SU-DHL-6 (cell line): ENCODE measurements around the gene MARCKSL1.

Experiments used
- H2AFZ ChIP-seq: fragments of 200-600 bp; sonication (generic); 2 replicates; pipeline ENCODE4 v1.6.1; 2014; ENCODE audit warnings: low read depth, mild to moderate bottlenecking, moderate library complexity, mixed read lengths, antibody characterized with exemption, low read length; ENCODE audit not compliant: severe bottlenecking
- H3F3A ChIP-seq: fragments of 200-600 bp; shearing (Covaris generic); 2 replicates; pipeline ENCODE4 v1.6.0; 2016; ENCODE audit warnings: antibody characterized with exemption, mild to moderate bottlenecking; ENCODE audit not compliant: insufficient read depth
- H3K27ac ChIP-seq: fragments of 200-600 bp; sonication (generic); 2 replicates; pipeline ENCODE4 v1.5.1; 2016; ENCODE audit warnings: low read depth, mild to moderate bottlenecking, low read length, moderate library complexity, mixed read lengths
- H3K27me3 ChIP-seq: fragments of 200-600 bp; sonication (generic), shearing (Covaris generic); 2 replicates; pipeline ENCODE4 v1.6.0; 2014; ENCODE audit warnings: mild to moderate bottlenecking, low read length
- H3K36me3 ChIP-seq: fragments of 200-600 bp; sonication (generic); 2 replicates; pipeline ENCODE4 v1.6.1; 2014; ENCODE audit warnings: mild to moderate bottlenecking, low read length, mixed read lengths
- H3K4me2 ChIP-seq: fragments of 300-600, 200-600 bp; shearing (Covaris generic), sonication (generic); 2 replicates; pipeline ENCODE4 v1.6.0; 2014; ENCODE audit warnings: low read length, low read depth, mild to moderate bottlenecking; ENCODE audit not compliant: poor library complexity, severe bottlenecking
- H3K4me3 ChIP-seq: fragments of 200-600 bp; sonication (generic); 2 replicates; pipeline ENCODE4 v1.5.1; 2014; ENCODE audit warnings: antibody characterized with exemption, low read length, mild to moderate bottlenecking, mixed read lengths; ENCODE audit not compliant: insufficient read depth, poor library complexity, severe bottlenecking
- H3K79me2 ChIP-seq: fragments of 200-600 bp; sonication (generic); 2 replicates; pipeline ENCODE4 v1.6.1; 2014; ENCODE audit warnings: mild to moderate bottlenecking, low read length, moderate library complexity; ENCODE audit not compliant: insufficient read depth
- H3K9ac ChIP-seq: fragments of 200-600 bp; sonication (generic); 2 replicates; pipeline ENCODE4 v1.7.0; 2014; ENCODE audit warnings: mild to moderate bottlenecking, low read length
- H3K9me2 ChIP-seq: fragments of 200-600 bp; sonication (generic); replicated peaks from 2 replicates; pipeline ENCODE4 v1.6.1; 2014; ENCODE audit warnings: low read length; ENCODE audit not compliant: insufficient read depth
- H3K9me3 ChIP-seq: fragments of 200-600 bp; sonication (generic); 2 replicates; pipeline ENCODE4 v1.6.1; 2014; ENCODE audit warnings: low read length, mixed read lengths; ENCODE audit not compliant: insufficient read depth
- H4K20me1 ChIP-seq: fragments of 200-600 bp; sonication (generic); 2 replicates; pipeline ENCODE4 v1.6.1; 2014; ENCODE audit warnings: low read depth, mild to moderate bottlenecking, antibody characterized with exemption, low read length, moderate library complexity, mixed read lengths
- CTCF ChIP-seq: fragments of 200-600 bp; sonication (generic); IDR thresholded peaks from one replicate; pipeline ENCODE4 v1.5.1; 2017; ENCODE audit warnings: antibody characterized with exemption, mild to moderate bottlenecking, low read length, moderate library complexity; ENCODE audit not compliant: insufficient read depth, poor library complexity, severe bottlenecking
- EZH2phosphoT487 ChIP-seq: fragments of 200-600 bp; sonication (generic), shearing (Covaris generic); conservative IDR thresholded peaks from 2 replicates; pipeline ENCODE4 v1.6.1; 2018; ENCODE audit warnings: mild to moderate bottlenecking, antibody characterized with exemption, low read length, moderate library complexity, mixed read lengths

The MARCKSL1 gene

DNA sequence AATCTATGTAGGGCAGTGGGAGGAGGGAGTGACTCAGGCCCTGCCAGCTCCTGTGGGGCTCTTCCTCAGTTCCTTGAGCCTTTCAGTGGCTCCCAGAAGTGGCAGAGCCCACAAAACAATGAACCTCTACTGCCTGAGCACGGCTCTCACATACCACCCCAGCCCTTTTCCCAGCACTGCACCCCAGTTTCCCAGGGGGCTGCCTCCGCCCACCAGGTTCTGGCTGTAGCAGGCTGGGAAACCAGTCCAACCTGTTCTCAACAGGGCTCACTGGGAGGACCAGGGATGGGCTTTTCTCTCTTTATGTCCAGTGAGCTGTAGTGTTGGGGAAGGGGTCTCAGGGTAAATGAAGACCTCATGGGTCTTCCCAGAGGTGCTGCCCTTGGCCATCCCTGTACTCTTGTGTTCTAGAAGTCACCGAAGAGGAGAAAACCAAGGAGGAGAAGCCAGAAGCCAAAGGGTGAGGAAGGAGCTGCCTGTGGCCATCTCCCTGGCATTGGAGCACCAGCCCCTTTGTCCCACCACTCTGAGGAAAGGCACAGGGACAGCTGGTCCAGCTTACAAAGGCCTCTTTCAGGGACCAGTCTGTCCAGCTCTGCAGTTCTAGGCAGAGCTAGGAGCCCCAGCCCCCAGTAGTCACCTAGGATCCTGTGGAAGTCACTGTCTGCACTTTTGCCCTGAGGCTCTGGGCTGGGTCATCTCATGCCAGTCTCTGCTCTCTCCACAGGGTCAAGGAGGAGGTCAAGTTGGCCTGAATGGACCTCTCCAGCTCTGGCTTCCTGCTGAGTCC, 3.5 kb downstream of the MARCKSL1 start:
- H3K9me2 ChIP-seq: no peaks in the 10 kb centered on the region
- no peaks in the 10 kb centered on the region for H3K9me3 ChIP-seq
- no peak for TF ChIP-seq EZH2phosphoT487
- TF ChIP-seq CTCF: no peak
- no peaks in the 10 kb centered on the region for H4K20me1 ChIP-seq
- H3K4me2 ChIP-seq: peak overlapping the region; percentile 62
- peaks cover 2% of the 10 kb centered on the region for H3K36me3 ChIP-seq
- H3F3A ChIP-seq: peaks cover 43% of the 10 kb centered on the region
- peak overlapping the region; percentile 68 for H3K27ac ChIP-seq
- no peak overlapping the region for H2AFZ ChIP-seq
- H3K79me2 ChIP-seq: peaks cover 10% of the 10 kb centered on the region; the same call in 1 of the 2 replicates
- no peaks in the 10 kb centered on the region for H3K27me3 ChIP-seq
- no peak overlapping the region for H3K4me3 ChIP-seq
- no peak overlapping the region for H3K9ac ChIP-seq

DNA sequence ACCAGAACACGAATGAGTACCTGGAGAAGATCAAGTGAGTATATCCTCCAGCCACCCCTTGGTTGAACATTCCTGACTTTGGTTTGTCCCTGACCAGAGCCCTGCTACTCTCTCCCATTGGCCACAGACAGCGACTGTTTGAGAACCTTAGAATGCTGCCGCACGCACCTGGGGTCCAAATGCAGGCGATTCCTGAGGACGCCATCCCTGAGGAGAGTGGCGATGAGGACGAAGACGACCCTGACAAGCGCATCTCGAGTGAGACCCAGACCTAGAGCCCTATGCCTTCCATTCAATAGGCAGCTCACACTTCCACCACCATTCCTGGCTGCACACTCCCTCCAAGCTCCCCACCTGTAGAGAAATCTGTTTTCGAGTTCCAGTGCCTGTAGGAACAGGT, 4.5 kb downstream of the MARCKSL1 start:
- H3K9ac ChIP-seq: no peak overlapping the region
- H2AFZ ChIP-seq: no peak overlapping the region
- TF ChIP-seq CTCF (no peak), EZH2phosphoT487 (no peak)
- no peaks in the 10 kb centered on the region for H3K9me2 ChIP-seq
- peaks cover 43% of the 10 kb centered on the region for H3F3A ChIP-seq
- H3K79me2 ChIP-seq: peaks cover 10% of the 10 kb centered on the region; the same call in 1 of the 2 replicates
- H3K9me3 ChIP-seq: no peaks in the 10 kb centered on the region
- peak overlapping the region; percentile 68; the same call in 1 of the 2 replicates for H3K27ac ChIP-seq
- H3K36me3 ChIP-seq: peaks cover 2% of the 10 kb centered on the region
- H3K4me3 ChIP-seq: no peak overlapping the region
- H4K20me1 ChIP-seq: no peaks in the 10 kb centered on the region
- no peaks in the 10 kb centered on the region for H3K27me3 ChIP-seq
- H3K4me2 ChIP-seq: no peak overlapping the region

DNA sequence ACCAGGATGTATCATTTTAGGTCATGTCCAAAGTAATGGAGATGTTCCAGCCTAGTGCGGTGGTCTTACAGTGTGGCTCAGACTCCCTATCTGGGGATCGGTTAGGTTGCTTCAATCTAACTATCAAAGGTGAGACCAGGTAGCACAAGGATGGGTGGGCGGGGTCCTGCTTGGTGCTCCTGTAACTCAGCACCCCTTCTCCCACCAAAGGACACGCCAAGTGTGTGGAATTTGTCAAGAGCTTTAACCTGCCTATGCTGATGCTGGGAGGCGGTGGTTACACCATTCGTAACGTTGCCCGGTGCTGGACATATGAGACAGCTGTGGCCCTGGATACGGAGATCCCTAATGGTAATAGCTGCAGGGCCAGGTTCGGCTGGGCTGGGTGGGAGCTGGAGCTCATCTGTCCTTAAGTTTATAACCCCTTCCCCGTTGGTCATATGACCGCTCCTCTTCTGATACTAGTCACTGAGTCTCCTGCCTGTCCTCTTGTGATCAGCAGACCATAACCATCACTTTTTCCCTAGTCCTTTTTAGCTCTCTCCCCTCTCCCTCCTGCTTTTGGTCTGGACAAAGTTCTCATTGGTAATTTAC, 5.4 kb downstream of the MARCKSL1 start:
- H3K4me2 ChIP-seq: no peak overlapping the region

More for the DNA sequence above, 5.4 kb downstream of the MARCKSL1 start:
- H3K79me2 ChIP-seq: peaks cover 10% of the 10 kb centered on the region; the same call in 1 of the 2 replicates
- H2AFZ ChIP-seq: no peak overlapping the region
- no peak for TF ChIP-seq CTCF
- no peak for TF ChIP-seq EZH2phosphoT487
- no peaks in the 10 kb centered on the region for H3K9me3 ChIP-seq
- H3K4me3 ChIP-seq: no peak overlapping the region
- H4K20me1 ChIP-seq: no peaks in the 10 kb centered on the region
- H3K9me2 ChIP-seq: no peaks in the 10 kb centered on the region
- H3K9ac ChIP-seq: no peak overlapping the region
- no peak overlapping the region for H3K27ac ChIP-seq
- H3K27me3 ChIP-seq: no peaks in the 10 kb centered on the region
- peaks cover 43% of the 10 kb centered on the region for H3F3A ChIP-seq
- H3K36me3 ChIP-seq: peaks cover 2% of the 10 kb centered on the region
